GM23338 (cell line): ENCODE measurements around the gene HEMK1.

Experiments
- CREB1 ChIP-seq: fragments of 250-450 bp; sonication (Bioruptor Pico); IDR thresholded peaks from 2 replicates; pipeline ENCODE4 v1.5.0; 2020; ENCODE audit warnings: low read depth, mild to moderate bottlenecking, moderate library complexity
- EZH2 ChIP-seq: fragments of 200-600 bp; sonication (generic); IDR thresholded peaks from one replicate; pipeline ENCODE4 v1.8.0; 2017; ENCODE audit warnings: antibody characterized with exemption, mild to moderate bottlenecking, low read depth; ENCODE audit not compliant: unreplicated experiment
- EZH2phosphoT487 ChIP-seq: fragments of 200-600 bp; sonication (generic); IDR thresholded peaks from one replicate; pipeline ENCODE4 v1.8.1; 2018; ENCODE audit warnings: antibody characterized with exemption; ENCODE audit not compliant: unreplicated experiment
- JUNB ChIP-seq: IDR thresholded peaks from one replicate; pipeline ENCODE4 v1.6.1; 2016; ENCODE audit warnings: antibody characterized with exemption; ENCODE audit not compliant: unreplicated experiment
- NANOG ChIP-seq: IDR thresholded peaks from 2 replicates; pipeline ENCODE4 v1.6.1; 2016; ENCODE audit warnings: antibody characterized with exemption, borderline replicate concordance
- POLR2AphosphoS5 ChIP-seq: IDR thresholded peaks from 2 replicates; pipeline ENCODE4 v1.6.1; 2016; ENCODE audit warnings: antibody characterized with exemption, low read depth
- STAT1 ChIP-seq: IDR thresholded peaks from one replicate; pipeline ENCODE4 v1.6.1; 2016; ENCODE audit warnings: antibody characterized with exemption; ENCODE audit not compliant: unreplicated experiment
- ZNF114 ChIP-seq: fragments of 250-450 bp; sonication (Bioruptor Pico); IDR thresholded peaks from 2 replicates; pipeline ENCODE4 v1.5.0; 2020; ENCODE audit warnings: mild to moderate bottlenecking, moderate library complexity
- ZNF331 ChIP-seq: fragments of 250-450 bp; sonication (Bioruptor Pico); IDR thresholded peaks from 2 replicates; pipeline ENCODE4 v1.5.0; 2020; ENCODE audit warnings: low read depth, mild to moderate bottlenecking, moderate library complexity
- TF ChIP-seq, protein P1 (sequence below), 2 experiments: fragments of 200-600 bp in 1 of 2; sonication (generic) in 1 of 2; conservative IDR thresholded peaks; 2 replicates each; pipeline versions ENCODE4 v1.5.1 to v1.6.1; 2016 to 2017; ENCODE audit warnings: antibody characterized with exemption in 2 of 2, low read depth in 2 of 2, mild to moderate bottlenecking in 2 of 2, moderate library complexity in 1 of 2
- TF ChIP-seq, protein P2 (sequence below): IDR thresholded peaks from one replicate; pipeline ENCODE4 v1.6.1; 2018; ENCODE audit warnings: antibody characterized with exemption; ENCODE audit not compliant: unreplicated experiment
- TF ChIP-seq, protein P3 (sequence below): fragments of 250-450 bp; sonication (Bioruptor Pico); IDR thresholded peaks from 2 replicates; pipeline ENCODE4 v1.5.0; 2020; ENCODE audit warnings: mild to moderate bottlenecking, moderate library complexity
- TF ChIP-seq, protein P4 (sequence below): IDR thresholded peaks from 2 replicates; pipeline ENCODE4 v1.6.1; 2016; ENCODE audit warnings: antibody characterized with exemption

DNA sequence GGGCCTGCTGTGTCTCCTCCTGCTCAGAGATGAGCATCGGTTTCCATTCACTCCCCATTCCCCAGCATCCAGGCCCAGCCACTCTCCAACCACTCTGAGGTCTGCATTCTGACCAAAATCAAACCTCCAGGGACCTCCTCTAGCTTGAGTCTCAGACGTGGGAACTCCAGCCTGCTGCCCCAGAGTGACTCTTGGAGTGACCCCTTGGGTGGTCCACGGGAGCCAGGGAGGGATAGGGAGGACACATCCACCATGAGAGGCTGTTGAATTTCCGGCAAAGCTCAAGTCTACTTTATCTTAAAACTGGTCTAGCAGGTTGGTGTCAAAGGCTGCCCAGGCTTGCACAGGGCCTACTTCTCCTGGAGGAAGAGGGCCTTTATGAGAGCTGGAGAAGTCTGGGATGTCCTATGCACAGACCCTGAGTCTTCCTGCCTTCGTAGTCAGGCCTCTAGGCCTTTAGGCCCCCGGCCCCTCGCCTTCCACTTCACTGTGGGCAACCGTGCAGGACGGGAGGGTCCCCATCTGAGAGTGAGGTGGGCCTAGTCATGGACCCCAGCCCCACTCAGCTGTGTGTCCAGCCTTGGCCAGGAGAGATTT lies 33.4 kb downstream of the HEMK1 start:
- TF ChIP-seq, protein P1, sequence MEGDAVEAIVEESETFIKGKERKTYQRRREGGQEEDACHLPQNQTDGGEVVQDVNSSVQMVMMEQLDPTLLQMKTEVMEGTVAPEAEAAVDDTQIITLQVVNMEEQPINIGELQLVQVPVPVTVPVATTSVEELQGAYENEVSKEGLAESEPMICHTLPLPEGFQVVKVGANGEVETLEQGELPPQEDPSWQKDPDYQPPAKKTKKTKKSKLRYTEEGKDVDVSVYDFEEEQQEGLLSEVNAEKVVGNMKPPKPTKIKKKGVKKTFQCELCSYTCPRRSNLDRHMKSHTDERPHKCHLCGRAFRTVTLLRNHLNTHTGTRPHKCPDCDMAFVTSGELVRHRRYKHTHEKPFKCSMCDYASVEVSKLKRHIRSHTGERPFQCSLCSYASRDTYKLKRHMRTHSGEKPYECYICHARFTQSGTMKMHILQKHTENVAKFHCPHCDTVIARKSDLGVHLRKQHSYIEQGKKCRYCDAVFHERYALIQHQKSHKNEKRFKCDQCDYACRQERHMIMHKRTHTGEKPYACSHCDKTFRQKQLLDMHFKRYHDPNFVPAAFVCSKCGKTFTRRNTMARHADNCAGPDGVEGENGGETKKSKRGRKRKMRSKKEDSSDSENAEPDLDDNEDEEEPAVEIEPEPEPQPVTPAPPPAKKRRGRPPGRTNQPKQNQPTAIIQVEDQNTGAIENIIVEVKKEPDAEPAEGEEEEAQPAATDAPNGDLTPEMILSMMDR (conservative IDR thresholded peaks at IDR 0.05; ENCODE audit: low read depth in 2 of 2): no peak
- TF ChIP-seq CREB1 (CRISPR knock-in tag) (no peak), POLR2AphosphoS5 (no peak), EZH2 (no peak), JUNB (no peak), STAT1 (no peak), ZNF331 (CRISPR knock-in tag) (no peak), EZH2phosphoT487 (no peak), ZNF114 (CRISPR knock-in tag) (no peak), NANOG (no peak)
- TF ChIP-seq, protein P2, sequence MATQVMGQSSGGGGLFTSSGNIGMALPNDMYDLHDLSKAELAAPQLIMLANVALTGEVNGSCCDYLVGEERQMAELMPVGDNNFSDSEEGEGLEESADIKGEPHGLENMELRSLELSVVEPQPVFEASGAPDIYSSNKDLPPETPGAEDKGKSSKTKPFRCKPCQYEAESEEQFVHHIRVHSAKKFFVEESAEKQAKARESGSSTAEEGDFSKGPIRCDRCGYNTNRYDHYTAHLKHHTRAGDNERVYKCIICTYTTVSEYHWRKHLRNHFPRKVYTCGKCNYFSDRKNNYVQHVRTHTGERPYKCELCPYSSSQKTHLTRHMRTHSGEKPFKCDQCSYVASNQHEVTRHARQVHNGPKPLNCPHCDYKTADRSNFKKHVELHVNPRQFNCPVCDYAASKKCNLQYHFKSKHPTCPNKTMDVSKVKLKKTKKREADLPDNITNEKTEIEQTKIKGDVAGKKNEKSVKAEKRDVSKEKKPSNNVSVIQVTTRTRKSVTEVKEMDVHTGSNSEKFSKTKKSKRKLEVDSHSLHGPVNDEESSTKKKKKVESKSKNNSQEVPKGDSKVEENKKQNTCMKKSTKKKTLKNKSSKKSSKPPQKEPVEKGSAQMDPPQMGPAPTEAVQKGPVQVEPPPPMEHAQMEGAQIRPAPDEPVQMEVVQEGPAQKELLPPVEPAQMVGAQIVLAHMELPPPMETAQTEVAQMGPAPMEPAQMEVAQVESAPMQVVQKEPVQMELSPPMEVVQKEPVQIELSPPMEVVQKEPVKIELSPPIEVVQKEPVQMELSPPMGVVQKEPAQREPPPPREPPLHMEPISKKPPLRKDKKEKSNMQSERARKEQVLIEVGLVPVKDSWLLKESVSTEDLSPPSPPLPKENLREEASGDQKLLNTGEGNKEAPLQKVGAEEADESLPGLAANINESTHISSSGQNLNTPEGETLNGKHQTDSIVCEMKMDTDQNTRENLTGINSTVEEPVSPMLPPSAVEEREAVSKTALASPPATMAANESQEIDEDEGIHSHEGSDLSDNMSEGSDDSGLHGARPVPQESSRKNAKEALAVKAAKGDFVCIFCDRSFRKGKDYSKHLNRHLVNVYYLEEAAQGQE: no peak
- TF ChIP-seq, protein P3, sequence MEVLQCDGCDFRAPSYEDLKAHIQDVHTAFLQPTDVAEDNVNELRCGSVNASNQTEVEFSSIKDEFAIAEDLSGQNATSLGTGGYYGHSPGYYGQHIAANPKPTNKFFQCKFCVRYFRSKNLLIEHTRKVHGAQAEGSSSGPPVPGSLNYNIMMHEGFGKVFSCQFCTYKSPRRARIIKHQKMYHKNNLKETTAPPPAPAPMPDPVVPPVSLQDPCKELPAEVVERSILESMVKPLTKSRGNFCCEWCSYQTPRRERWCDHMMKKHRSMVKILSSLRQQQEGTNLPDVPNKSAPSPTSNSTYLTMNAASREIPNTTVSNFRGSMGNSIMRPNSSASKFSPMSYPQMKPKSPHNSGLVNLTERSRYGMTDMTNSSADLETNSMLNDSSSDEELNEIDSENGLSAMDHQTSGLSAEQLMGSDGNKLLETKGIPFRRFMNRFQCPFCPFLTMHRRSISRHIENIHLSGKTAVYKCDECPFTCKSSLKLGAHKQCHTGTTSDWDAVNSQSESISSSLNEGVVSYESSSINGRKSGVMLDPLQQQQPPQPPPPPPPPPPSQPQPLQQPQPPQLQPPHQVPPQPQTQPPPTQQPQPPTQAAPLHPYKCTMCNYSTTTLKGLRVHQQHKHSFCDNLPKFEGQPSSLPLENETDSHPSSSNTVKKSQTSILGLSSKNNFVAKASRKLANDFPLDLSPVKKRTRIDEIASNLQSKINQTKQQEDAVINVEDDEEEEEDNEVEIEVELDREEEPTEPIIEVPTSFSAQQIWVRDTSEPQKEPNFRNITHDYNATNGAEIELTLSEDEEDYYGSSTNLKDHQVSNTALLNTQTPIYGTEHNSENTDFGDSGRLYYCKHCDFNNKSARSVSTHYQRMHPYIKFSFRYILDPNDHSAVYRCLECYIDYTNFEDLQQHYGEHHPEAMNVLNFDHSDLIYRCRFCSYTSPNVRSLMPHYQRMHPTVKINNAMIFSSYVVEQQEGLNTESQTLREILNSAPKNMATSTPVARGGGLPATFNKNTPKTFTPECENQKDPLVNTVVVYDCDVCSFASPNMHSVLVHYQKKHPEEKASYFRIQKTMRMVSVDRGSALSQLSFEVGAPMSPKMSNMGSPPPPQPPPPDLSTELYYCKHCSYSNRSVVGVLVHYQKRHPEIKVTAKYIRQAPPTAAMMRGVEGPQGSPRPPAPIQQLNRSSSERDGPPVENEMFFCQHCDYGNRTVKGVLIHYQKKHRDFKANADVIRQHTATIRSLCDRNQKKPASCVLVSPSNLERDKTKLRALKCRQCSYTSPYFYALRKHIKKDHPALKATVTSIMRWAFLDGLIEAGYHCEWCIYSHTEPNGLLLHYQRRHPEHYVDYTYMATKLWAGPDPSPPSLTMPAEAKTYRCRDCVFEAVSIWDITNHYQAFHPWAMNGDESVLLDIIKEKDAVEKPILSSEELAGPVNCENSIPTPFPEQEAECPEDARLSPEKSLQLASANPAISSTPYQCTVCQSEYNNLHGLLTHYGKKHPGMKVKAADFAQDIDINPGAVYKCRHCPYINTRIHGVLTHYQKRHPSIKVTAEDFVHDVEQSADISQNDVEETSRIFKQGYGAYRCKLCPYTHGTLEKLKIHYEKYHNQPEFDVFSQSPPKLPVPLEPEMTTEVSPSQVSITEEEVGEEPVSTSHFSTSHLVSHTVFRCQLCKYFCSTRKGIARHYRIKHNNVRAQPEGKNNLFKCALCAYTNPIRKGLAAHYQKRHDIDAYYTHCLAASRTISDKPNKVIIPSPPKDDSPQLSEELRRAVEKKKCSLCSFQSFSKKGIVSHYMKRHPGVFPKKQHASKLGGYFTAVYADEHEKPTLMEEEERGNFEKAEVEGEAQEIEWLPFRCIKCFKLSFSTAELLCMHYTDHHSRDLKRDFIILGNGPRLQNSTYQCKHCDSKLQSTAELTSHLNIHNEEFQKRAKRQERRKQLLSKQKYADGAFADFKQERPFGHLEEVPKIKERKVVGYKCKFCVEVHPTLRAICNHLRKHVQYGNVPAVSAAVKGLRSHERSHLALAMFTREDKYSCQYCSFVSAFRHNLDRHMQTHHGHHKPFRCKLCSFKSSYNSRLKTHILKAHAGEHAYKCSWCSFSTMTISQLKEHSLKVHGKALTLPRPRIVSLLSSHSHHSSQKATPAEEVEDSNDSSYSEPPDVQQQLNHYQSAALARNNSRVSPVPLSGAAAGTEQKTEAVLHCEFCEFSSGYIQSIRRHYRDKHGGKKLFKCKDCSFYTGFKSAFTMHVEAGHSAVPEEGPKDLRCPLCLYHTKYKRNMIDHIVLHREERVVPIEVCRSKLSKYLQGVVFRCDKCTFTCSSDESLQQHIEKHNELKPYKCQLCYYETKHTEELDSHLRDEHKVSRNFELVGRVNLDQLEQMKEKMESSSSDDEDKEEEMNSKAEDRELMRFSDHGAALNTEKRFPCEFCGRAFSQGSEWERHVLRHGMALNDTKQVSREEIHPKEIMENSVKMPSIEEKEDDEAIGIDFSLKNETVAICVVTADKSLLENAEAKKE (CRISPR knock-in tag): no peak
- TF ChIP-seq, protein P4, sequence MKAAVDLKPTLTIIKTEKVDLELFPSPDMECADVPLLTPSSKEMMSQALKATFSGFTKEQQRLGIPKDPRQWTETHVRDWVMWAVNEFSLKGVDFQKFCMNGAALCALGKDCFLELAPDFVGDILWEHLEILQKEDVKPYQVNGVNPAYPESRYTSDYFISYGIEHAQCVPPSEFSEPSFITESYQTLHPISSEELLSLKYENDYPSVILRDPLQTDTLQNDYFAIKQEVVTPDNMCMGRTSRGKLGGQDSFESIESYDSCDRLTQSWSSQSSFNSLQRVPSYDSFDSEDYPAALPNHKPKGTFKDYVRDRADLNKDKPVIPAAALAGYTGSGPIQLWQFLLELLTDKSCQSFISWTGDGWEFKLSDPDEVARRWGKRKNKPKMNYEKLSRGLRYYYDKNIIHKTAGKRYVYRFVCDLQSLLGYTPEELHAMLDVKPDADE: no peak
